Measurements from ENCODE around the gene GLRA1.

DNA sequence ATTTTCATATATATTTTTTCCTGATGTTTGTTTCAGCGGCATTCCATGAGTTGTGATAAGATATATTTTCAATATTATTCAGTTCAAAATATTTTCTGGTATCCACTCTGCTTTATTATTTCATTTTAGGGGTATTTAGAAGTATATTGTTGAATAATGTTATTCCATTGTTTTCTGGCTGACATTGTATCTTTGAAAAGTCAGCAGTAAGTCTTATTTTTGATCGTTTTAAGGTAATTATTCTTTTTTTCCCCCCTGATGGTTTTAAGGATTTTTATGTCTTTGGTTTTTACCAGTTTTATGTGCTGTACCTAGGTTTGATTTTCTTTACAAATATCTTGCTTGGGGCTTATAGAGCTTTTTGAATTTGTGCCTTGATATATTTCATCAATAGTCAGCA, 6.6 kb upstream of the GLRA1 start:
- TF ChIP-seq EZH2 (IDR thresholded peaks at IDR 0.05; ENCODE audit: insufficient read depth, poor library complexity, severe bottlenecking) (no peak), EZH2phosphoT487 (IDR thresholded peaks at IDR 0.05; ENCODE audit: insufficient read depth, low read depth) (no peak)

Data from GM23248 (cell line).